Esophagus muscularis mucosa (tissue), 4 donors: Measurements from ENCODE around the gene ADCK1.

Experiments used
- EP300 ChIP-seq: sonication (generic); formaldehyde crosslinking; IDR thresholded peaks from one replicate; pipeline ENCODE4 v1.6.1; 2017; ENCODE audit warnings: antibody characterized with exemption
- POLR2A ChIP-seq: fragments of 450-650 bp; IDR thresholded peaks from one replicate; pipeline ENCODE4 v1.6.1; 2017; ENCODE audit warnings: antibody characterized with exemption, moderate library complexity, mild to moderate bottlenecking, low read depth
- POLR2AphosphoS5 ChIP-seq, 2 donors: sonication (generic); formaldehyde crosslinking; IDR thresholded peaks; one replicate each; pipeline ENCODE4 v1.6.1; 2017; ENCODE audit warnings: antibody characterized with exemption in 2 of 2
- TF ChIP-seq, protein P1 (sequence below), 3 experiments: fragments of 200-600 bp in 2 of 3; fragments of 450-650 bp in 1 of 3; sonication (generic) in 2 of 3; IDR thresholded peaks; one replicate each; pipeline ENCODE4 v1.5.1; 2017 to 2019; ENCODE audit warnings: antibody characterized with exemption in 3 of 3, mild to moderate bottlenecking in 2 of 3, moderate library complexity in 1 of 3

DNA sequence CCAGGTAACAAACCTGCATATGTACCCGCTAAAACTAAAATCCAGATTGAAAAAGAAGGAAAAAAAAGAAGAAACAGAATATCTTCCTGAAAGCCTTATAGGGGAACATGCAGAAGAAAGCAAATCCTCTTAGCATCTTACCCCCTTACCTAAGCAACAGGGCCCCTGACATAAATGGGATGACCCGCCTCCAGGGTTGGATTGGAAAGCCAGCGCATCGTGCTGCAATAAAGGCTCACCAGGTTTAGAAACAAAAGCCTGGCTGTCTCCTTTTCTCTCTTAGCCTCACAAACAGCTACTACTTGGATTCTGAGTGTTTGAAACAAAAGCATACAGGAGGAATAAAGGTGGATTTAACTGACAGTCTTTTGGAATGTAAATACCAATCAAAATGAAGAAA is 13.8 kb upstream of the ADCK1 start:
- TF ChIP-seq, protein P1, sequence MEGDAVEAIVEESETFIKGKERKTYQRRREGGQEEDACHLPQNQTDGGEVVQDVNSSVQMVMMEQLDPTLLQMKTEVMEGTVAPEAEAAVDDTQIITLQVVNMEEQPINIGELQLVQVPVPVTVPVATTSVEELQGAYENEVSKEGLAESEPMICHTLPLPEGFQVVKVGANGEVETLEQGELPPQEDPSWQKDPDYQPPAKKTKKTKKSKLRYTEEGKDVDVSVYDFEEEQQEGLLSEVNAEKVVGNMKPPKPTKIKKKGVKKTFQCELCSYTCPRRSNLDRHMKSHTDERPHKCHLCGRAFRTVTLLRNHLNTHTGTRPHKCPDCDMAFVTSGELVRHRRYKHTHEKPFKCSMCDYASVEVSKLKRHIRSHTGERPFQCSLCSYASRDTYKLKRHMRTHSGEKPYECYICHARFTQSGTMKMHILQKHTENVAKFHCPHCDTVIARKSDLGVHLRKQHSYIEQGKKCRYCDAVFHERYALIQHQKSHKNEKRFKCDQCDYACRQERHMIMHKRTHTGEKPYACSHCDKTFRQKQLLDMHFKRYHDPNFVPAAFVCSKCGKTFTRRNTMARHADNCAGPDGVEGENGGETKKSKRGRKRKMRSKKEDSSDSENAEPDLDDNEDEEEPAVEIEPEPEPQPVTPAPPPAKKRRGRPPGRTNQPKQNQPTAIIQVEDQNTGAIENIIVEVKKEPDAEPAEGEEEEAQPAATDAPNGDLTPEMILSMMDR (IDR thresholded peaks at IDR 0.05): no peak
- TF ChIP-seq EP300 (no peak), POLR2A (no peak), POLR2AphosphoS5 (IDR thresholded peaks at IDR 0.05) (no peak)
